HCT116 (cell line): ENCODE measurements around the gene CDKN1C. TPM values are rescaled to one million over a fixed set of nuclear protein-coding genes. Genes with fewer than 3 reads are reported as not detected.

ENCODE experiments used
- ATAC-seq: fragments of 200-7000 bp; cut with Tn5 transposase; 2 replicates; pipeline ENCODE4 v1.9.1; 2020; ENCODE audit warnings: mild to moderate bottlenecking, moderate library complexity
- BruUV-seq: library from RNA; stranded (reverse); fragments of 400-500 nt; replicated peaks from 2 replicates; lab custom pipeline; 2021; lab: Mats Ljungman, UMichigan
- CTCF ChIA-PET: fragments of 300-600 bp; sonication (Branson Sonifier 250); formaldehyde crosslinking; loops from one replicate; lab custom pipeline; 2021; ENCODE audit warnings: antibody characterized with exemption; lab: Charles Lee
- POLR2A ChIA-PET: fragments of 300-600, 350-600 bp; sonication (Branson Sonifier 250); formaldehyde crosslinking; loops from one replicate; lab custom pipeline; 2021; ENCODE audit warnings: antibody characterized with exemption; lab: Charles Lee
- RAD21 ChIA-PET, 2 experiments: fragments of 300-600 bp; sonication (Branson Sonifier 250); formaldehyde crosslinking; loops; one replicate each; lab custom pipeline; 2023; ENCODE audit warnings: low total read pairs in 2 of 2; ENCODE audit not compliant: uncharacterized antibody in 2 of 2, unreplicated experiment in 2 of 2, low non-redundant PET in 1 of 2; lab: Charles Lee
- DNase-seq: peaks from one replicate; pipeline ENCODE4 v3.0.0-alpha.2; 2010; ENCODE audit warnings: low read depth, low spot score
- H2AFZ ChIP-seq: fragments of 200-600 bp; shearing (Covaris generic), sonication (generic); 2 replicates; pipeline ENCODE4 v1.6.1; 2017; ENCODE audit warnings: low read depth, mixed run types, mixed read lengths, antibody characterized with exemption, low read length; ENCODE audit not compliant: poor library complexity, severe bottlenecking
- H3K27ac ChIP-seq: 2 replicates; pipeline ENCODE4 v1.5.1; 2012; ENCODE audit warnings: low read depth, low read length
- H3K27me3 ChIP-seq: fragments of 200-600 bp; sonication (generic); 2 replicates; pipeline ENCODE4 v1.6.1; 2016; ENCODE audit warnings: mixed run types, low read length, mixed read lengths; ENCODE audit not compliant: insufficient read depth
- H3K36me3 ChIP-seq, 2 experiments: fragments of 200-500 bp in 1 of 2; fragments of 200-600 bp in 1 of 2; sonication (Bioruptor generic) in 1 of 2; sonication (generic) in 1 of 2; 2 replicates each; pipeline versions ENCODE4 v1.5.1 to v1.6.1; 2014 to 2016; ENCODE audit warnings: low read length in 2 of 2, inconsistent platforms in 1 of 2, mixed read lengths in 1 of 2, mixed run types in 1 of 2; ENCODE audit not compliant: insufficient read depth in 2 of 2, control insufficient read depth in 1 of 2
- H3K4me1 ChIP-seq, 2 experiments: fragments of 200-600 bp in 1 of 2; sonication (generic) in 1 of 2; 2 replicates each; pipeline versions ENCODE4 v1.5.1 to v1.6.1; 2012 to 2017; ENCODE audit warnings: low read length in 2 of 2, inconsistent platforms in 1 of 2, mild to moderate bottlenecking in 1 of 2, mixed read lengths in 1 of 2, mixed run types in 1 of 2, moderate library complexity in 1 of 2; ENCODE audit not compliant: insufficient read depth in 2 of 2, control insufficient read depth in 1 of 2
- H3K4me2 ChIP-seq: fragments of 200-600 bp; sonication (generic); 2 replicates; pipeline ENCODE4 v1.6.1; 2017; ENCODE audit warnings: mixed run types, low read length, mixed read lengths
- H3K4me3 ChIP-seq, 2 experiments: fragments of 200-600 bp in 1 of 2; sonication (generic) in 1 of 2; replicated peaks in 1 of 2; 2 replicates each; pipeline ENCODE4 v1.5.1; 2011 to 2016; ENCODE audit warnings: low read length in 2 of 2, control low read depth in 1 of 2, low read depth in 1 of 2, mild to moderate bottlenecking in 1 of 2, mixed read lengths in 1 of 2, mixed run types in 1 of 2
- H3K79me2 ChIP-seq: fragments of 200-600 bp; sonication (generic); 2 replicates; pipeline ENCODE4 v1.6.1; 2017; ENCODE audit warnings: mild to moderate bottlenecking, mixed run types, low read length, moderate library complexity, mixed read lengths; ENCODE audit not compliant: insufficient read depth
- H3K9ac ChIP-seq: fragments of 200-600 bp; sonication (generic); 2 replicates; pipeline ENCODE4 v1.6.1; 2016; ENCODE audit warnings: low read length, mixed read lengths
- H3K9me2 ChIP-seq: fragments of 200-600 bp; sonication (generic), shearing (Covaris generic); 2 replicates; pipeline ENCODE4 v1.6.1; 2017; ENCODE audit warnings: mixed run types, mild to moderate bottlenecking, moderate library complexity; ENCODE audit not compliant: insufficient read depth
- H3K9me3 ChIP-seq, 2 experiments: fragments of 200-500 bp in 1 of 2; fragments of 200-600 bp in 1 of 2; sonication (Bioruptor generic) in 1 of 2; sonication (generic) in 1 of 2; 2 replicates each; pipeline ENCODE4 v1.6.1; 2014 to 2017; ENCODE audit warnings: low read length in 2 of 2, mixed read lengths in 2 of 2, inconsistent platforms in 1 of 2, low read depth in 1 of 2, mild to moderate bottlenecking in 1 of 2, mixed run types in 1 of 2, moderate library complexity in 1 of 2; ENCODE audit not compliant: control insufficient read depth in 1 of 2, insufficient read depth in 1 of 2
- H4K20me1 ChIP-seq: fragments of 200-600 bp; sonication (generic), shearing (Covaris generic); 2 replicates; pipeline ENCODE4 v1.6.1; 2017; ENCODE audit warnings: mixed run types, mild to moderate bottlenecking, moderate library complexity; ENCODE audit not compliant: insufficient read depth
- ATF3 ChIP-seq: IDR thresholded peaks from 2 replicates; pipeline ENCODE4 v1.6.1; 2012
- CBX3 ChIP-seq: IDR thresholded peaks from 2 replicates; pipeline ENCODE4 v1.6.1; 2012; ENCODE audit warnings: low read depth
- CEBPB ChIP-seq: IDR thresholded peaks from 2 replicates; pipeline ENCODE4 v1.6.1; 2012; ENCODE audit warnings: low read depth
- EGR1 ChIP-seq: IDR thresholded peaks from 2 replicates; pipeline ENCODE4 v1.6.1; 2012; ENCODE audit warnings: low read depth
- EZH2 ChIP-seq: fragments of 200-600 bp; sonication (generic); IDR thresholded peaks from 2 replicates; pipeline ENCODE4 v1.6.1; 2017; ENCODE audit warnings: antibody characterized with exemption, mixed run types
- EZH2phosphoT487 ChIP-seq: fragments of 200-600 bp; IDR thresholded peaks from 2 replicates; pipeline ENCODE4 v1.6.1; 2018; ENCODE audit warnings: antibody characterized with exemption, borderline replicate concordance
- FOSL1 ChIP-seq: IDR thresholded peaks from 2 replicates; pipeline ENCODE4 v1.6.1; 2012; ENCODE audit warnings: low read depth
- JUND ChIP-seq: IDR thresholded peaks from 2 replicates; pipeline ENCODE4 v1.6.1; 2012
- MAX ChIP-seq: IDR thresholded peaks from 2 replicates; pipeline ENCODE4 v1.6.1; 2012
- POLR2A ChIP-seq: IDR thresholded peaks from 2 replicates; pipeline ENCODE4 v1.7.0; 2011; ENCODE audit warnings: borderline replicate concordance; ENCODE audit not compliant: insufficient read depth, insufficient read length; ENCODE audit errors: extremely low read depth
- POLR2AphosphoS5 ChIP-seq: IDR thresholded peaks from 2 replicates; pipeline ENCODE4 v1.6.1; 2011; ENCODE audit warnings: mild to moderate bottlenecking, low read depth, low read length, moderate library complexity
- RAD21 ChIP-seq: IDR thresholded peaks from 2 replicates; pipeline ENCODE4 v1.6.1; 2012; ENCODE audit warnings: low read depth, mild to moderate bottlenecking
- REST ChIP-seq: IDR thresholded peaks from 2 replicates; pipeline ENCODE4 v1.6.1; 2012; ENCODE audit warnings: low read depth
- SIN3A ChIP-seq: IDR thresholded peaks from 2 replicates; pipeline ENCODE4 v1.6.1; 2012; ENCODE audit warnings: low read depth
- SP1 ChIP-seq: IDR thresholded peaks from 2 replicates; pipeline ENCODE4 v1.6.1; 2012; ENCODE audit warnings: low read depth
- SRF ChIP-seq: IDR thresholded peaks from 2 replicates; pipeline ENCODE4 v1.6.1; 2012; ENCODE audit warnings: low read depth
- YY1 ChIP-seq: IDR thresholded peaks from 2 replicates; pipeline ENCODE4 v1.6.1; 2011; ENCODE audit warnings: low read length, low read depth, moderate library complexity, mild to moderate bottlenecking; ENCODE audit not compliant: insufficient replicate concordance; ENCODE audit errors: extremely low read depth
- ZBTB33 ChIP-seq: IDR thresholded peaks from 2 replicates; pipeline ENCODE4 v1.6.1; 2011; ENCODE audit warnings: mild to moderate bottlenecking, low read length, moderate library complexity; ENCODE audit not compliant: insufficient replicate concordance; ENCODE audit errors: extremely low read depth
- ZFX ChIP-seq: fragments of 450-650 bp; IDR thresholded peaks from 2 replicates; pipeline ENCODE4 v1.6.1; 2017
- ZNF274 ChIP-seq: fragments of 200-500 bp; sonication (Bioruptor generic); IDR thresholded peaks from 2 replicates; pipeline ENCODE4 v1.6.1; 2014; ENCODE audit warnings: mild to moderate bottlenecking, low read depth, low read length, inconsistent platforms
- intact Hi-C: fragments of 100-400 bp; cut with micrococcal nuclease; formaldehyde crosslinking; loops from 2 replicates; pipeline ENCODE4 v1.10.0; 2022
- total RNA-seq: library from RNA; stranded (reverse); gene quantifications from one replicate; pipeline ENCODE4 v1.2.1, GENCODE V29; 2021; ENCODE audit not compliant: unreplicated experiment

Gene CDKN1C
- total RNA-seq, 1 experiment from 2014 or later, result 24.0 TPM

- Histone ChIP-seq H3K27ac (no peak overlapping the region), H3K4me3 (no peak overlapping the region), H3K36me3 (no peaks in the 10 kb centered on the region), H3K9me2 (no peaks in the 10 kb centered on the region), H3K79me2 (no peaks in the 10 kb centered on the region), H3K4me2 (no peak overlapping the region), H2AFZ (no peak overlapping the region), H3K4me1 (peaks cover 2 to 8% of the 10 kb centered on the region in 2 experiments; a peak in 3 of 4 replicates), H3K9me3 (no peaks in the 10 kb centered on the region), H4K20me1 (no peaks in the 10 kb centered on the region), H3K27me3 (no peaks in the 10 kb centered on the region), H3K9ac (no peak overlapping the region)
- DNase-seq (no peak), ATAC-seq (no peak)
- TF ChIP-seq ZFX, result no peak
- TF ChIP-seq POLR2AphosphoS5, result no peak
- no peak for TF ChIP-seq ATF3
- TF ChIP-seq EGR1, result no peak
- no peak for TF ChIP-seq CBX3
- TF ChIP-seq EZH2phosphoT487, result no peak
- no peak for TF ChIP-seq POLR2A
- TF ChIP-seq REST, result no peak
- TF ChIP-seq SIN3A, result no peak
- no peak for TF ChIP-seq EZH2
- TF ChIP-seq MAX, result no peak
- no peak for TF ChIP-seq YY1
- no peak for TF ChIP-seq ZBTB33
- TF ChIP-seq JUND, result no peak
- no peak for TF ChIP-seq CEBPB
- TF ChIP-seq RAD21, result no peak
- no peak for TF ChIP-seq FOSL1
- no peak for TF ChIP-seq SRF
- no peak for TF ChIP-seq ZNF274
- TF ChIP-seq SP1, result no peak
- ChIA-PET POLR2A (no interaction called here), CTCF (no interaction called here), RAD21 (no interaction called here)
- no TSS peak for BruUV-seq
- intact Hi-C loops, result no loop called here
These were observed 19.5 kb downstream of the CDKN1C start for GRCh38 chr11:2865922-2866577.
